A673 (cell line): ENCODE results near the gene FASN.
"Not testable (repeated sequence)": the region's sequence is repeated elsewhere in the genome, so short reads cannot be mapped to it uniquely, and the experiment has no call there.

ENCODE experiments used
- EZH2 ChIP-seq: fragments of 200-600 bp; sonication (generic); IDR thresholded peaks from 2 replicates; pipeline ENCODE4 v1.6.1; 2017; ENCODE audit warnings: borderline replicate concordance, low read depth, mild to moderate bottlenecking, mixed read lengths, antibody characterized with exemption, low read length; ENCODE audit not compliant: poor library complexity, severe bottlenecking
- TF ChIP-seq, protein P1 (sequence below): fragments of 300-800, 200-600 bp; sonication (generic); conservative IDR thresholded peaks from 2 replicates; pipeline ENCODE4 v1.5.1; 2017; ENCODE audit warnings: low read depth, mild to moderate bottlenecking, antibody characterized with exemption, low read length, moderate library complexity, mixed read lengths

DNA sequence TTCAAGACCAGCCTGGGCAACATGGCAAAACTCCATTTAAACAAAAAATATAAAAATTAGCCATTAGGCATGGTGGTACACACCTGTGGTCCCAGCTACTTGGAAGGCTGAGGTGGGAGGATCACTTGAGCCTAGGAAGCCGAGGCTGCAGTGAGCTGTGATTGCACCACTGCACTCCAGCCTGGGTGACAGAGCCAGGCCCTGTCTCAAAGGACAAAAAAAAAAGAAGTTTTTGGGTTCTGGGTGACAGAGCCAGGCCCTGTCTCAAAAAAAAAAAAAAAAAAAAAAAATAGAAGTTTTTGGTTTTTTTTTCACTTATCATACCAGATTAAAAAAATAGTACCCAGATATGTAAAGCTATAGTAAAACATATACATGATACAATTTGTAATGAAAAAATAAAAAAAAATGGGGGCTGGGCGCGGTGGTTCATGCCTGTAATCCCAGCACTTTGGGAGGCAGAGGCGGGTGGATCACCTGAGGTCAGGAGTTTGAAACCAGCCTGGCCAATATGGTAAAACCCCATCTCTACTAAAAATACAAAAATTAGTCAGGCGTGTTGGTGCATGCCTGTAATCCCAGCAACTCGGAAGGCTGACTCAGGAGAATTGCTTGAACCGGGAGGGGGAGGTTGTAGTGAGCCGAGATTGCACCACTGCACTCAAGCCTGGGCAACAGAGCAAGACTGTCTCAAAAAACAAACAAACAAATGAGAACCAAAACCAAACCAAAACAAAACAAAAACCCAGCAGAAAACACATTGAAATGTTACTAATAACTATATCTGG is 35.3 kb upstream of the FASN start:
- TF ChIP-seq, protein P1, sequence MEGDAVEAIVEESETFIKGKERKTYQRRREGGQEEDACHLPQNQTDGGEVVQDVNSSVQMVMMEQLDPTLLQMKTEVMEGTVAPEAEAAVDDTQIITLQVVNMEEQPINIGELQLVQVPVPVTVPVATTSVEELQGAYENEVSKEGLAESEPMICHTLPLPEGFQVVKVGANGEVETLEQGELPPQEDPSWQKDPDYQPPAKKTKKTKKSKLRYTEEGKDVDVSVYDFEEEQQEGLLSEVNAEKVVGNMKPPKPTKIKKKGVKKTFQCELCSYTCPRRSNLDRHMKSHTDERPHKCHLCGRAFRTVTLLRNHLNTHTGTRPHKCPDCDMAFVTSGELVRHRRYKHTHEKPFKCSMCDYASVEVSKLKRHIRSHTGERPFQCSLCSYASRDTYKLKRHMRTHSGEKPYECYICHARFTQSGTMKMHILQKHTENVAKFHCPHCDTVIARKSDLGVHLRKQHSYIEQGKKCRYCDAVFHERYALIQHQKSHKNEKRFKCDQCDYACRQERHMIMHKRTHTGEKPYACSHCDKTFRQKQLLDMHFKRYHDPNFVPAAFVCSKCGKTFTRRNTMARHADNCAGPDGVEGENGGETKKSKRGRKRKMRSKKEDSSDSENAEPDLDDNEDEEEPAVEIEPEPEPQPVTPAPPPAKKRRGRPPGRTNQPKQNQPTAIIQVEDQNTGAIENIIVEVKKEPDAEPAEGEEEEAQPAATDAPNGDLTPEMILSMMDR: not testable (repeated sequence)
- not testable (repeated sequence) for TF ChIP-seq EZH2
